H9 (cell line): ENCODE data around the gene INSRR. TPM values are rescaled to one million over a fixed set of nuclear protein-coding genes. Genes with fewer than 3 reads are reported as not detected.

ENCODE experiments used
- DNase-seq: peaks from one replicate; pipeline ENCODE4 v3.0.0-alpha.2; 2017
- H2AFZ ChIP-seq: one replicate; pipeline ENCODE4 v1.6.1; 2013; ENCODE audit warnings: mild to moderate bottlenecking, low read length, control low read depth, moderate library complexity
- H2AK5ac ChIP-seq: 2 replicates; pipeline ENCODE4 v1.6.1; 2013; ENCODE audit warnings: low read length, control low read depth, mixed read lengths; ENCODE audit not compliant: insufficient read length
- H2BK120ac ChIP-seq: one replicate; pipeline ENCODE4 v1.6.1; 2013; ENCODE audit warnings: low read depth, mild to moderate bottlenecking, low read length, control low read depth, inconsistent platforms; ENCODE audit not compliant: poor library complexity, severe bottlenecking
- H2BK12ac ChIP-seq: 2 replicates; pipeline ENCODE4 v1.6.1; 2013; ENCODE audit warnings: low read length, control low read depth, mixed read lengths, low read depth; ENCODE audit not compliant: insufficient read length
- H2BK15ac ChIP-seq: 2 replicates; pipeline ENCODE4 v1.6.1; 2013; ENCODE audit warnings: low read depth, low read length, control low read depth
- H2BK20ac ChIP-seq: one replicate; pipeline ENCODE4 v1.6.1; 2013; ENCODE audit warnings: low read depth, mild to moderate bottlenecking, low read length, control low read depth, inconsistent platforms; ENCODE audit not compliant: poor library complexity, severe bottlenecking
- H2BK5ac ChIP-seq: 2 replicates; pipeline ENCODE4 v1.6.1; 2013; ENCODE audit warnings: low read length, control low read depth, mixed read lengths; ENCODE audit not compliant: insufficient read length
- H3K14ac ChIP-seq: 2 replicates; pipeline ENCODE4 v1.6.1; 2013; ENCODE audit warnings: low read length, control low read depth; ENCODE audit not compliant: insufficient read depth
- H3K18ac ChIP-seq: 2 replicates; pipeline ENCODE4 v1.6.1; 2013; ENCODE audit warnings: low read depth, mild to moderate bottlenecking, mixed read lengths, low read length, control low read depth; ENCODE audit not compliant: insufficient read length
- H3K23ac ChIP-seq: 2 replicates; pipeline ENCODE4 v1.6.1; 2013; ENCODE audit warnings: low read length, control low read depth, mixed read lengths, low read depth; ENCODE audit not compliant: insufficient read length
- H3K23me2 ChIP-seq: 2 replicates; pipeline ENCODE4 v1.6.1; 2013; ENCODE audit warnings: low read depth, mild to moderate bottlenecking, mixed read lengths, low read length, control low read depth; ENCODE audit not compliant: insufficient read length, poor library complexity, severe bottlenecking
- H3K27ac ChIP-seq: 2 replicates; pipeline ENCODE4 v1.5.1; 2013; ENCODE audit warnings: low read length, control low read depth, mixed read lengths, low read depth; ENCODE audit not compliant: insufficient read length
- H3K27me3 ChIP-seq: 2 replicates; pipeline ENCODE4 v1.6.1; 2013; ENCODE audit warnings: low read length, control low read depth, inconsistent platforms; ENCODE audit not compliant: insufficient read depth
- H3K4ac ChIP-seq: 2 replicates; pipeline ENCODE4 v1.6.1; 2013; ENCODE audit warnings: low read depth, mild to moderate bottlenecking, control low read depth, inconsistent platforms, low read length, moderate library complexity
- H3K4me1 ChIP-seq: 2 replicates; pipeline ENCODE4 v1.6.1; 2013; ENCODE audit warnings: low read length, control low read depth, inconsistent platforms; ENCODE audit not compliant: insufficient read depth
- H3K4me2 ChIP-seq: 2 replicates; pipeline ENCODE4 v1.6.1; 2013; ENCODE audit warnings: low read length, control low read depth, mixed read lengths; ENCODE audit not compliant: insufficient read length, insufficient read depth
- H3K56ac ChIP-seq: 2 replicates; pipeline ENCODE4 v1.6.1; 2013; ENCODE audit warnings: low read depth, mild to moderate bottlenecking, mixed read lengths, low read length, control low read depth; ENCODE audit not compliant: insufficient read length
- H3K79me1 ChIP-seq: 2 replicates; pipeline ENCODE4 v1.6.1; 2013; ENCODE audit warnings: low read depth, mild to moderate bottlenecking, moderate library complexity, low read length, control low read depth, inconsistent platforms; ENCODE audit not compliant: insufficient read depth, poor library complexity, severe bottlenecking
- H3K79me2 ChIP-seq: 2 replicates; pipeline ENCODE4 v1.6.1; 2013; ENCODE audit warnings: low read length, control low read depth, inconsistent platforms; ENCODE audit not compliant: insufficient read depth
- H3K9ac ChIP-seq: 2 replicates; pipeline ENCODE4 v1.6.1; 2013; ENCODE audit warnings: low read length, control low read depth, mixed read lengths; ENCODE audit not compliant: insufficient read length; ENCODE audit errors: extremely low read depth
- H3K9me3 ChIP-seq: one replicate; pipeline ENCODE4 v1.6.1; 2013; ENCODE audit warnings: low read depth, low read length, inconsistent platforms; ENCODE audit not compliant: control insufficient read depth
- H3T11ph ChIP-seq: one replicate; pipeline ENCODE4 v1.6.1; 2013; ENCODE audit warnings: mild to moderate bottlenecking, low read length, control low read depth, inconsistent platforms
- H4K20me1 ChIP-seq: one replicate; pipeline ENCODE4 v1.6.1; 2013; ENCODE audit not compliant: control insufficient read depth, insufficient read length, insufficient read depth
- H4K5ac ChIP-seq: 2 replicates; pipeline ENCODE4 v1.6.1; 2013; ENCODE audit warnings: low read depth, mild to moderate bottlenecking, mixed read lengths, low read length, control low read depth; ENCODE audit not compliant: insufficient read length
- H4K8ac ChIP-seq: replicated peaks from 2 replicates; pipeline ENCODE4 v1.6.1; 2013; ENCODE audit warnings: low read length, control low read depth, mixed read lengths, low read depth; ENCODE audit not compliant: insufficient read length
- H4K91ac ChIP-seq: 2 replicates; pipeline ENCODE4 v1.6.1; 2013; ENCODE audit warnings: low read depth, mild to moderate bottlenecking, moderate library complexity, mixed read lengths, low read length, control low read depth; ENCODE audit not compliant: insufficient read length
- H3K27ac Mint-ChIP-seq, 3 experiments: 2 replicates in 2 of 3; 3 replicates in 1 of 3; pipeline ENCODE4 v1.8.0; 2020 to 2021; ENCODE audit warnings: mixed read lengths in 3 of 3, mild to moderate bottlenecking in 1 of 3, moderate library complexity in 1 of 3
- H3K27me3 Mint-ChIP-seq: 2 replicates; pipeline ENCODE4 v1.8.0; 2021; ENCODE audit warnings: low read depth, mild to moderate bottlenecking, moderate library complexity, mixed read lengths
- H3K36me3 Mint-ChIP-seq, 3 experiments: 2 replicates in 2 of 3; 3 replicates in 1 of 3; pipeline ENCODE4 v1.8.0; 2020 to 2021; ENCODE audit warnings: low read depth in 3 of 3, mixed read lengths in 3 of 3; ENCODE audit not compliant: insufficient read depth in 1 of 3
- H3K4me1 Mint-ChIP-seq, 2 experiments: 2 replicates each; pipeline ENCODE4 v1.8.0; 2020; ENCODE audit warnings: mixed read lengths in 2 of 2
- H3K4me3 Mint-ChIP-seq, 2 experiments: 2 replicates in 1 of 2; 3 replicates in 1 of 2; pipeline ENCODE4 v1.8.0; 2020 to 2021; ENCODE audit warnings: mild to moderate bottlenecking in 2 of 2, mixed read lengths in 2 of 2, moderate library complexity in 1 of 2
- H3K9me3 Mint-ChIP-seq, 2 experiments: 2 replicates in 1 of 2; 3 replicates in 1 of 2; pipeline ENCODE4 v1.8.0; 2020; ENCODE audit warnings: mild to moderate bottlenecking in 2 of 2, mixed read lengths in 2 of 2, moderate library complexity in 1 of 2
- CTCF ChIP-seq: fragments of 200-600 bp; sonication (generic); conservative IDR thresholded peaks from 3 replicates; pipeline ENCODE4 v1.8.0; 2021; ENCODE audit warnings: antibody characterized with exemption, mild to moderate bottlenecking
- WGBS: extraction: QIAGEN DNeasy Blood & Tissue Kit; methylation state at CpG from one replicate; pipeline ENCODE4 v1.1.7; 2013; ENCODE audit warnings: missing lambda C conversion rate, low lambda C conversion rate, mixed read lengths; ENCODE audit not compliant: insufficient read length; ENCODE audit errors: extremely low coverage; 5-methylcytosine and 5-hydroxymethylcytosine counted together
- total RNA-seq: library from RNA; stranded (reverse); gene quantifications from 2 replicates; pipeline ENCODE4 v1.2.1, GENCODE V29; 2021

The INSRR gene
- total RNA-seq, 1 experiment from 2014 or later, result not detected

- Histone ChIP-seq H3K18ac (no peak overlapping the region), H4K5ac (no peak overlapping the region), H2AK5ac (no peak overlapping the region), H4K20me1 (no peaks in the 10 kb centered on the region), H2BK20ac (no peak overlapping the region), H3K4ac (no peak overlapping the region), H3T11ph (no peak overlapping the region), H4K8ac (no peak overlapping the region), H3K4me1 (no peaks in the 10 kb centered on the region), H2BK5ac (no peak overlapping the region), H3K27me3 (peaks cover 30% of the 10 kb centered on the region), H2AFZ (no peak overlapping the region), H3K56ac (no peak overlapping the region), H3K23me2 (peaks cover 11% of the 10 kb centered on the region), H3K79me1 (no peaks in the 10 kb centered on the region), H3K14ac (no peak overlapping the region; the same call in 1 of the 2 replicates), H3K4me2 (no peak overlapping the region), H2BK12ac (no peak overlapping the region), H4K91ac (no peak overlapping the region), H2BK120ac (no peak overlapping the region), H3K9ac (no peak overlapping the region), H2BK15ac (no peak overlapping the region), H3K79me2 (no peaks in the 10 kb centered on the region), H3K23ac (no peak overlapping the region), H3K27ac (no peak overlapping the region), H3K9me3 (no peaks in the 10 kb centered on the region)
- DNase-seq, result no peak
- H3K9me3 Mint-ChIP-seq, result no peaks in the 10 kb centered on the region; a peak in 1 of 5 replicates
- no peaks in the 10 kb centered on the region for H3K36me3 Mint-ChIP-seq
- peaks cover 9 to 32% of the 10 kb centered on the region in 2 experiments for H3K4me1 Mint-ChIP-seq
- WGBS, result no CpG with 5 or more reads among the region's 14 CpGs
- no peak for TF ChIP-seq CTCF
- no peak overlapping the region for H3K27ac Mint-ChIP-seq
- H3K4me3 Mint-ChIP-seq, result no peak overlapping the region
- H3K27me3 Mint-ChIP-seq, result peaks cover 86% of the 10 kb centered on the region
These were observed 18.0 kb downstream of the INSRR start for GRCh38 chr1:156840898-156841279.
